C4-2B (cell line): ENCODE data around the gene PRKCI.

ENCODE experiments used
- CTCF ChIP-seq: fragments of 450-650 bp; conservative IDR thresholded peaks from 2 replicates; pipeline ENCODE4 v1.5.1; 2017; ENCODE audit warnings: mild to moderate bottlenecking
- ZFX ChIP-seq: fragments of 450-650 bp; IDR thresholded peaks from 2 replicates; pipeline ENCODE4 v1.6.1; 2017

GRCh38 chr3:170240142-170240541, 17.9 kb downstream of the PRKCI start:
- TF ChIP-seq CTCF (no peak), ZFX (no peak)
